HG02981 (cell line): Measurements from ENCODE around the gene KRT85.
"Not testable (repeated sequence)": the region's sequence is repeated elsewhere in the genome, so short reads cannot be mapped to it uniquely, and the experiment has no call there.

ENCODE experiments used
- ATAC-seq: cut with Tn5 transposase; IDR thresholded peaks from one replicate; pipeline ENCODE4 v1.9.1; 2021; ENCODE audit warnings: mild to moderate bottlenecking, moderate library complexity; ENCODE audit not compliant: unreplicated experiment

Gene KRT85

GRCh38 chr12:52350786-52351185, 16.5 kb downstream of the KRT85 start:
- ATAC-seq: no peak

GRCh38 chr12:52350021-52350620, 17.2 kb downstream of the KRT85 start:
- no peak for ATAC-seq

- ATAC-seq: no peak
These were observed 18.1 kb downstream of the KRT85 start for GRCh38 chr12:52349196-52349595.

GRCh38 chr12:52347551-52348510, 19.4 kb downstream of the KRT85 start:
- no peak for ATAC-seq

GRCh38 chr12:52347016-52347415, 20.3 kb downstream of the KRT85 start:
- no peak for ATAC-seq

GRCh38 chr12:52346593-52346992, 20.7 kb downstream of the KRT85 start:
- ATAC-seq: no peak

- ATAC-seq: not testable (repeated sequence)
These were observed 22.2 kb downstream of the KRT85 start for GRCh38 chr12:52345041-52345440.

- no peak for ATAC-seq
These were observed 23.2 kb downstream of the KRT85 start for GRCh38 chr12:52344111-52344510.

- no peak for ATAC-seq
These were observed 23.7 kb downstream of the KRT85 start for GRCh38 chr12:52343550-52343949.

GRCh38 chr12:52342781-52343490, 24.3 kb downstream of the KRT85 start:
- ATAC-seq: no peak

- ATAC-seq: no peak
These were observed 26.2 kb downstream of the KRT85 start for GRCh38 chr12:52341066-52341580.

GRCh38 chr12:52338241-52338960, 28.9 kb downstream of the KRT85 start:
- ATAC-seq: no peak

GRCh38 chr12:52337054-52337453, 30.2 kb downstream of the KRT85 start:
- no peak for ATAC-seq

- no peak for ATAC-seq
These were observed 30.6 kb downstream of the KRT85 start for GRCh38 chr12:52336641-52337040.

GRCh38 chr12:52335598-52336262, 31.6 kb downstream of the KRT85 start:
- ATAC-seq: no peak

GRCh38 chr12:52334185-52334584, 33.1 kb downstream of the KRT85 start:
- no peak for ATAC-seq

- no peak for ATAC-seq
These were observed 34.0 kb downstream of the KRT85 start for GRCh38 chr12:52333321-52333720.

GRCh38 chr12:52332381-52332780, 34.9 kb downstream of the KRT85 start:
- no peak for ATAC-seq

- ATAC-seq: no peak
These were observed 35.4 kb downstream of the KRT85 start for GRCh38 chr12:52331833-52332232.

- ATAC-seq: no peak
These were observed 36.2 kb downstream of the KRT85 start for GRCh38 chr12:52331039-52331438.
